Measurements from ENCODE around the gene LOXL4. TPM values are rescaled to one million over a fixed set of nuclear protein-coding genes. Genes with fewer than 3 reads are reported as not detected.

LOXL4 gene
- total RNA-seq, 2 experiments from 2014 or later: not detected

DNA sequence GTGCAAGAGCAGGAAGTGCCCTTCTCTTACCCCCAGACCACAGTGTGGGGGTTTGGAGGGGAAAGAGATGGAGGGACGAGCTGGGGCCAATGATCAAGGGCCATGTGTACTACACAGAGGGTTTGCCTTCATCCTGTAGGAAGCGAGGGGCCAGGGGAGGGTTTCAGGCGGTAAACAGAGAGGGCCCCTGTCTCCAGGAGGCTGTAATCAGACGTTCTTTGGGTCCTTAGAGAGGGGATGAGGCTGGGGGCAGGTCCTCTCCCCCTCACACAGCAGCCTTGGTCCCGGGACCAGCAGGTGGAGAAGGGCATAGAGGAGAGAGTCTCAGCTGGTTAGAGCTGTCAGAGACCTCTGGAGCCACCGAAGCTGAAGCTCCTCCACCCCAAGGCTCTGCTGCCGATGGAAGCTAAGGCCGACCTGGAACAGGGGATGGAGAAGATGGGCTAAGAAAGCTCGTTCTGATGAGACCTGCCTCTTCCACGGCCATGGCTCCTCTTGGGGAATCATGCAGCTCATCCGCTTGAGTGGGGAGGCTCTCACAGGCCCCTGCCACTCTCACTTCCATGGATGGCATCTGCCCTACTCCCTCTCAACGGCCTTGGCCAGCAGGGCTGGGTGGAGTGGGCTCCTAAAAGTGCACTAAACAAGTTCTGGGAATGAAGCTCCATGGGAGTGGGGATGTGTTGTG is 3.5 kb downstream of the LOXL4 start:
- Histone ChIP-seq H3K27ac (ENCODE audit: low read depth in 1 of 2, low read length in 2 of 2) (no peak overlapping the region), H3K36me3 (ENCODE audit: insufficient read depth, low read length) (no peaks in the 10 kb centered on the region), H3K9me3 (ENCODE audit: control insufficient read depth in 1 of 2, insufficient read depth in 1 of 2, low read length in 2 of 2) (peaks cover 0 to 7% of the 10 kb centered on the region in 2 experiments), H3K4me3 (ENCODE audit: low read length) (no peak overlapping the region), H3K27me3 (ENCODE audit: control insufficient read depth in 1 of 2, insufficient read depth in 2 of 2, low read length in 2 of 2) (peaks cover 25 to 26% of the 10 kb centered on the region in 2 experiments), H3K4me1 (ENCODE audit: insufficient read depth, low read length) (peaks cover 8% of the 10 kb centered on the region)
- H3K4me1 Mint-ChIP-seq (ENCODE audit: low read depth): peaks cover 8% of the 10 kb centered on the region
- no peak for ATAC-seq (ENCODE audit: poor library complexity)
- ChIA-PET CTCF (no interaction called here), POLR2A (no interaction called here)
- H3K4me3 Mint-ChIP-seq: no peak overlapping the region
- intact Hi-C loops (cut with DNase I, micrococcal nuclease): no loop called here
- H3K36me3 Mint-ChIP-seq (ENCODE audit: low read depth): no peaks in the 10 kb centered on the region
- no peaks in the 10 kb centered on the region for H3K9me3 Mint-ChIP-seq
- no peak for TF ChIP-seq CTCF (IDR thresholded peaks at IDR 0.05)
- no peak for DNase-seq
- H3K27ac Mint-ChIP-seq: no peak overlapping the region
- peaks cover 35% of the 10 kb centered on the region for H3K27me3 Mint-ChIP-seq

- CTCF ChIA-PET: no interaction called here
- Histone ChIP-seq H3K4me3 (ENCODE audit: low read length) (no peak overlapping the region), H3K4me1 (ENCODE audit: insufficient read depth, low read length) (peaks cover 3% of the 10 kb centered on the region), H3K36me3 (ENCODE audit: insufficient read depth, low read length) (no peaks in the 10 kb centered on the region), H3K27me3 (ENCODE audit: control insufficient read depth in 1 of 2, insufficient read depth in 2 of 2, low read length in 2 of 2) (peaks cover 15% of the 10 kb centered on the region in 2 experiments), H3K9me3 (ENCODE audit: control insufficient read depth in 1 of 2, insufficient read depth in 1 of 2, low read length in 2 of 2) (no peaks in the 10 kb centered on the region), H3K27ac (ENCODE audit: low read depth in 1 of 2, low read length in 2 of 2) (no peak overlapping the region)
- Mint-ChIP-seq H3K27ac (no peak overlapping the region), H3K27me3 (peaks cover 24% of the 10 kb centered on the region), H3K4me1 (ENCODE audit: low read depth) (peaks cover 5% of the 10 kb centered on the region), H3K4me3 (no peak overlapping the region), H3K9me3 (no peaks in the 10 kb centered on the region), H3K36me3 (ENCODE audit: low read depth) (no peaks in the 10 kb centered on the region)
- intact Hi-C loops (cut with DNase I, micrococcal nuclease): no loop called here
- POLR2A ChIA-PET: no interaction called here
- DNase-seq (no peak), ATAC-seq (ENCODE audit: poor library complexity) (no peak)
- TF ChIP-seq CTCF (IDR thresholded peaks at IDR 0.05): no peak
These were observed 4.9 kb downstream of the LOXL4 start for GRCh38 chr10:98263088-98263487.

DNA sequence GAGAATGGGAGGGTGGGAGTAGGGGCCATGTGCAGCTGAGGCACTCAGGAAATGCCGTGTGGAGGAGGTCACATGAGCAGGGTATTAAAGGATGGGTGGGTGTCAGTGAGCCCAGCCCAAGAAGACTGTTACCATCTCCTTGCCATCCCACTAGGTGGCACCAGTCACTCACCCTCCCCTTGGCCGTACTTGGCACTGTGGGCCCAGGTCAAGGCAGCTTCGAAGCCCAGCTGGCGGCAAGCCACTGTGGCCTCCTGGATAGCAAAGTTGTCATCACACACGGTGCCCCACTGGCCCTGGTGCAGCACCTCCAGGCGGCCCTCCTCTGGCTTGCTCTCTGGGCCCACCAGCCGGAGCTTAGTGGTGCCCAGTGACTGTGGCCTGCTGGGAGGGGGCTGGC is 5.4 kb downstream of the LOXL4 start:
- H3K27ac Mint-ChIP-seq: no peak overlapping the region
- no peaks in the 10 kb centered on the region for H3K36me3 ChIP-seq (ENCODE audit: insufficient read depth, low read length)
- H3K4me1 ChIP-seq (ENCODE audit: insufficient read depth, low read length): no peaks in the 10 kb centered on the region
- no peak for TF ChIP-seq CTCF (IDR thresholded peaks at IDR 0.05)
- ATAC-seq (ENCODE audit: poor library complexity) (no peak), DNase-seq (peak in 2 of 14 experiments; percentile 23 to 31)
- ChIA-PET POLR2A (no interaction called here), CTCF (no interaction called here)
- peaks cover 12% of the 10 kb centered on the region in 2 experiments for H3K27me3 ChIP-seq (ENCODE audit: control insufficient read depth in 1 of 2, insufficient read depth in 2 of 2, low read length in 2 of 2)
- H3K4me3 ChIP-seq (ENCODE audit: low read length): no peak overlapping the region
- H3K27ac ChIP-seq (ENCODE audit: low read depth in 1 of 2, low read length in 2 of 2): no peak overlapping the region
- no peak overlapping the region for H3K4me3 Mint-ChIP-seq
- H3K9me3 Mint-ChIP-seq: no peaks in the 10 kb centered on the region
- H3K27me3 Mint-ChIP-seq: peaks cover 21% of the 10 kb centered on the region
- H3K9me3 ChIP-seq (ENCODE audit: control insufficient read depth in 1 of 2, insufficient read depth in 1 of 2, low read length in 2 of 2): no peaks in the 10 kb centered on the region
- H3K36me3 Mint-ChIP-seq (ENCODE audit: low read depth): no peaks in the 10 kb centered on the region
- intact Hi-C loops (cut with DNase I, micrococcal nuclease): no loop called here
- peaks cover 5% of the 10 kb centered on the region for H3K4me1 Mint-ChIP-seq (ENCODE audit: low read depth)
